ENCODE measurements around the gene ZNF616. TPM values are rescaled to one million over a fixed set of nuclear protein-coding genes. Genes with fewer than 3 reads are reported as not detected.

The ZNF616 gene
- total RNA-seq: 7.8 and 8.8 TPM in 2 replicates

DNA sequence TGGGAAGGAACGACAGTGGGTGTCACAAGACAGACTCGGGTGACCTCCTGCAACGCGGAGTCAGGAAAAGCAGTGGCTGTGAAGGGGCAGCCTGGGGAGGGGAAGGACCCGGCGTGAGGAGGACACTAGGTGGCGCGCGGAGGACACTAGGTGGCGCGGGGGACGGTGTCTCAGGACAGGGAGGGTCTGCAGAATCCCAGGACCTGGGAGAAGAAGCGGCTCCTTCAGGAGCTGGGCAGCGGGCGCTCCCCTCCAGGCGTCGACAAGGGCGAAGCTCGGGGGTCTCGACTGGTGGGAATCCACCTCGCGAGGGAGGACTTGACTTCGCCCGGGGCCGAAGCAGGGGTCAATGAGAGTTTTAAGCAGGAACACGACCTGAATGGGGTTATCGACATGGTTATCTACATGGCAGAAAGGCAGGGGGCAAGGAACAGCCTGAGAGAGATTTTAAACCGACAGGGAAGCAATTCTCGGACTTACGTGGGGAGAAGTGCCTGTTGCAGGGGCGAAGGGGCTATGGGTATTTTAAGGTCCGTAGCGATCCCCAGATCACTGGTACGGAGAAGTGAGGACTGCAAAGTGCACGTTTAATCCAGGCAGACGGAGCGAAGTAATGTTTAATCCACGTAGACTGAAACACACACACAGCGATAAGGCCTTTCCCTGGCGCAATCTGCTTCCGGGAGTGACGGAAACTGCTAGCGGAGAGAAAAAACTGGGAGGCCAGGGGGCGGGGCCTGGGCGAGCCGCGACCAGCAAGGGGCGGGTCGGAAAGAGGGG lies at the start of gene ZNF616:
ZNF616 (minus strand) TSS at position 687 of the 780 bp plus-strand sequence. CDS start 9,426 bp downstream, outside the sequence.

DNA sequence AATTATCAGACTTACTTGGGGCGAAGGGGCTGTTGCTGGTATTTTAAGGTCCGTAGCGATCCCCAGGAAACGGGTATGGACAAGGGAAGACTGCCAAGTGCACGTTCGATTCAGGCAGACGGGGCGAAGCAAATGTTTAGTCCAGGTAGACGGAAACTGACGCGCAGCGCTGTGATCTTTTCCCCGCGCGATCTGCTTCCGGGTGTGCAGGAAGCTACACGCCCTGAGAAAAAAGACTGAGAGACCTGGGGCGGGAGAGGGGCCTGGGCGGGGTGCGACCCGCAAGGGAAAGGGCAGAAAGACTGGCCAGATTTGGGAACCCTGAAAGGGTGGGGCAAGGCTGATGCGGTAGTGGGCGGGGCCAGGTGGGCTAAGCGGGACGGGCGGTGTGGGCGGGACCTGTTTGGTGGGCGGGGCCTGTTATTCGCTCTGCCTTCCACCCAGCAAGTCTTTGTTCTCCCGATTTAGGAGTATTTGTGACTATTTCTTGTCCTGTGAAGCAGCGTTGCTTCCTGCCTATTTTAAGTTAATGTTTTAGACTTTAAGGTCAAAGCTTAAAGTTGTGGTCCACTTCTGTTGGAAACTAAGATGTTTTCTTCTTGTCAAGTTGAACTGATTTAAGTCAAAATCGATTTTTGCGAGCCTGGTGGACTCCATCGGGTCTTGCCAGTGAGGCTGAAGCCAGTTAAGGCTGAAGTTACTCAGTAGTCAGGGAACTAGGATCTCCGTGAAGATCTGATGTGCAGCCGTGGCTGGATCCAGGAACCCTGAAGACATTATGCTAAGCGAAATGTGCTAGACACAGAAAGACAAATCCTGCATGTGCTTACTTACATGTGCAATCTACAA lies 31.8 kb upstream of the ZNF616 start, which contains the start of gene ZNF836:
ZNF836 (minus strand) TSS at position 301 of the 849 bp plus-strand sequence. CDS start 3,549 bp downstream, outside the sequence.

DNA sequence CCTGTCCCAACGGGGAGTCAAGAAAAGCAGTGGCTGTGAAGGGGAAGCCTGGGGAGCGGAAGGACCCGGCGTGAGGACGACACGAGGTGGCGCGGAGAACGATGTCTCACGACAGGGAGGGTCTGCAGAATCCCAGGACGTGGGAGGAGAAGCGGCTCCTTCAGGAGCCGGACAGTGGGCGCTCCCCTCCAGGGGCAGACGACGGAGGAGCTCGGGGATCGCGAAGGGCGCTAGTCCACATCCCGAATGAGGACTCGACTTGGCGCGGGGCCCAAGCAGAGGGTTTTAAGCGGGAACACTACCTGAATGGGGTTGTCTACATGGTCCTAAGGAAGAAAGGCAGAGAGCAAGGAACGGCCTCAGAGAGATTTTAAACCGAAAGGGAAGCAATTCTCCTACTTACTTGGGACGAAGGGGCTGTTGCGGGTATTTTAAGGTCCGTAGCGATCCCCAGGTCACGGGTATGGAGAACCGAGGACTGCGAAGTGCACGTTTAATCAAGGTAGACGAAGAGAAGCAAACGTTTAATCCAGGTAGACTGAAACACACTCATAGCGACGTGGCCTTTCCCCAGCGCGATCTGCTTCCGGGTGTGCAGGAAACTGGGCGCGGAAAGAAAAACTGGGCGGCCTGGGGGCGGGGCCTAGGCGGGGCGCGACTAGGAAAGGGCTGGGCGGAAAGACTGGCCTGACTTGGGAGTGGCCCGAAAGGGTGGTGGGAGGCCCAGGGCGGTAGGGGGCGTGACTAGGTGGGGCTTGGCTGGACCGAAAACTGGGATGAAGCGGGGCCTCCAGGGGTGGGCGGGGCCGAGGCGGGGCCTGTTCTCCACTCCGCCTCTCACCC lies 44.3 kb downstream of the ZNF616 start, which contains the start of gene ZNF841:
ZNF841 (minus strand) TSS at position 594 of the 843 bp plus-strand sequence. CDS start 10,964 bp downstream, outside the sequence.

Small RNA genes within 50 kb of the gene (small RNA-seq; reads per million reads assigned to genes)
- gene RPL37P23: 1.7 reads per million, percentile 75 among the genes with 10 or more reads in this experiment

Other genes with a start within 250 kb of the ZNF616 start
- gene ZNF649, start 234.9 kb downstream of the ZNF616 start, total RNA-seq: 5.5 and 6.5 TPM in 2 replicates
- 2.9 and 3.7 TPM in 2 replicates for gene ZNF613, start 212.5 kb downstream of the ZNF616 start, total RNA-seq
- gene ZNF350, start 153.1 kb downstream of the ZNF616 start, total RNA-seq: 6.1 and 8.1 TPM in 2 replicates
- gene ZNF615, start 131.7 kb downstream of the ZNF616 start, total RNA-seq: 8.6 and 8.8 TPM in 2 replicates
- 7.3 and 10.8 TPM in 2 replicates for gene ZNF614, start 111.6 kb downstream of the ZNF616 start, total RNA-seq
- gene ZNF432, start 91.1 kb downstream of the ZNF616 start, total RNA-seq: 5.5 and 7.0 TPM in 2 replicates
- gene ZNF841, start 44.2 kb downstream of the ZNF616 start, total RNA-seq: 19.1 and 22.7 TPM in 2 replicates
- 3.3 and 5.1 TPM in 2 replicates for gene ZNF836, start 31.7 kb upstream of the ZNF616 start, total RNA-seq
- 182 and 201 TPM in 2 replicates for gene PPP2R1A, start 50.1 kb upstream of the ZNF616 start, total RNA-seq
- 7.4 and 8.5 TPM in 2 replicates for gene ZNF766, start 129.6 kb upstream of the ZNF616 start, total RNA-seq
- 7.0 and 7.8 TPM in 2 replicates for gene ZNF480, start 157.2 kb upstream of the ZNF616 start, total RNA-seq
- gene ZNF610, start 196.3 kb upstream of the ZNF616 start, total RNA-seq: 0.78 and 2.9 TPM in 2 replicates
- 17.3 and 17.4 TPM in 2 replicates for gene ZNF880, start 230.0 kb upstream of the ZNF616 start, total RNA-seq